HG03103 (cell line): ENCODE data around the gene PTPRT.
"Not testable (repeated sequence)": the region's sequence is repeated elsewhere in the genome, so short reads cannot be mapped to it uniquely, and the experiment has no call there.

Experiments
- ATAC-seq: cut with Tn5 transposase; IDR thresholded peaks from one replicate; pipeline ENCODE4 v1.9.1; 2021; ENCODE audit warnings: low read depth; ENCODE audit not compliant: unreplicated experiment

The PTPRT gene

GRCh38 chr20:42267793-42268384 is 921.8 kb downstream of the PTPRT start:
- no peak for ATAC-seq

- ATAC-seq = no peak
Observed at GRCh38 chr20:42261766-42262270, 927.9 kb downstream of the PTPRT start.

GRCh38 chr20:42260184-42260583 is 929.5 kb downstream of the PTPRT start:
- no peak for ATAC-seq

GRCh38 chr20:42259389-42259788 is 930.3 kb downstream of the PTPRT start:
- no peak for ATAC-seq

GRCh38 chr20:42258564-42259302 is 931.0 kb downstream of the PTPRT start:
- ATAC-seq = no peak

GRCh38 chr20:42255821-42256220 is 933.9 kb downstream of the PTPRT start:
- no peak for ATAC-seq

- no peak for ATAC-seq
Observed at GRCh38 chr20:42254673-42255072, 935.0 kb downstream of the PTPRT start.

- no peak for ATAC-seq
Observed at GRCh38 chr20:42252116-42252515, 937.6 kb downstream of the PTPRT start.

GRCh38 chr20:42218621-42219374 is 970.9 kb downstream of the PTPRT start:
- ATAC-seq = no peak

- no peak for ATAC-seq
Observed at GRCh38 chr20:42214074-42214473, 975.6 kb downstream of the PTPRT start.

GRCh38 chr20:42212391-42212790 is 977.3 kb downstream of the PTPRT start:
- ATAC-seq = no peak

GRCh38 chr20:42206557-42206956 is 983.1 kb downstream of the PTPRT start:
- not testable (repeated sequence) for ATAC-seq

GRCh38 chr20:42204109-42204660 is 985.5 kb downstream of the PTPRT start:
- no peak for ATAC-seq

- no peak for ATAC-seq
Observed at GRCh38 chr20:42197599-42197998, 992.1 kb downstream of the PTPRT start.

- ATAC-seq = no peak
Observed at GRCh38 chr20:42193119-42193518, 996.6 kb downstream of the PTPRT start.

- ATAC-seq = no peak
Observed at GRCh38 chr20:42192321-42192720, 997.4 kb downstream of the PTPRT start.

- no peak for ATAC-seq
Observed at GRCh38 chr20:42191140-42191860, 998.4 kb downstream of the PTPRT start.

- ATAC-seq = no peak
Observed at GRCh38 chr20:42190084-42190483, 999.6 kb downstream of the PTPRT start.

- no peak for ATAC-seq
Observed at GRCh38 chr20:42186337-42186736, 1003.4 kb downstream of the PTPRT start.

GRCh38 chr20:42183147-42183546 is 1006.6 kb downstream of the PTPRT start:
- no peak for ATAC-seq
